HK-2 (cell line): ENCODE measurements around the gene IL32.

Experiments
- DNase-seq: peaks from one replicate; pipeline ENCODE4 v3.0.0-alpha.2; 2018; ENCODE audit not compliant: unreplicated experiment

Gene IL32

GRCh38 chr16:3027983-3028715 is 37.3 kb upstream of the IL32 start:
- DNase-seq, result peak; percentile 87

- no peak for DNase-seq
These were observed 36.6 kb upstream of the IL32 start for GRCh38 chr16:3028716-3029319.

- no peak for DNase-seq
These were observed 35.8 kb upstream of the IL32 start for GRCh38 chr16:3029491-3030221.

GRCh38 chr16:3030222-3031212 is 34.9 kb upstream of the IL32 start:
- no peak for DNase-seq

- DNase-seq, result no peak
These were observed 32.8 kb upstream of the IL32 start for GRCh38 chr16:3032624-3033023.

GRCh38 chr16:3035289-3035971 is 30.0 kb upstream of the IL32 start:
- DNase-seq, result no peak

GRCh38 chr16:3035972-3036725 is 29.3 kb upstream of the IL32 start:
- no peak for DNase-seq

GRCh38 chr16:3036726-3037315 is 28.6 kb upstream of the IL32 start, which contains the start of gene BICDL2:
Gene BICDL2 (minus strand): TSS chr16:3036944. CDS start chr16:3035496, 1,448 bp downstream.
- DNase-seq, result no peak

- no peak for DNase-seq
These were observed 27.2 kb upstream of the IL32 start for GRCh38 chr16:3038256-3038655.

GRCh38 chr16:3038896-3039295 is 26.5 kb upstream of the IL32 start:
- DNase-seq, result no peak

GRCh38 chr16:3042376-3042775 is 23.1 kb upstream of the IL32 start:
- DNase-seq, result no peak

GRCh38 chr16:3044708-3045107 is 20.7 kb upstream of the IL32 start:
- no peak for DNase-seq

- DNase-seq, result no peak
These were observed 19.4 kb upstream of the IL32 start, which contains the start of gene MMP25 for GRCh38 chr16:3045758-3046640. Gene MMP25 (plus strand): TSS chr16:3046561. CDS start chr16:3046918, 357 bp downstream.

- DNase-seq, result no peak
These were observed 18.6 kb upstream of the IL32 start for GRCh38 chr16:3046641-3047386.

- no peak for DNase-seq
These were observed 18.1 kb upstream of the IL32 start for GRCh38 chr16:3047387-3047720.

GRCh38 chr16:3049921-3050481 is 15.4 kb upstream of the IL32 start:
- DNase-seq, result no peak

- no peak for DNase-seq
These were observed 15.0 kb upstream of the IL32 start for GRCh38 chr16:3050487-3050886.

- no peak for DNase-seq
These were observed 14.4 kb upstream of the IL32 start for GRCh38 chr16:3051009-3051408.
